Caco-2 (cell line): ENCODE results near the gene NRCAM. TPM values are rescaled to one million over a fixed set of nuclear protein-coding genes. Genes with fewer than 3 reads are reported as not detected.

Source experiments
- BruUV-seq: library from RNA; stranded (reverse); fragments of 400-500 nt; replicated peaks from 2 replicates; lab custom pipeline; 2021; lab: Mats Ljungman, UMichigan
- CTCF ChIA-PET: fragments of 300-600 bp; sonication (Branson Sonifier 250); formaldehyde crosslinking; loops from one replicate; lab custom pipeline; 2022; ENCODE audit warnings: antibody characterized with exemption; lab: Charles Lee
- POLR2A ChIA-PET: fragments of 300-600 bp; sonication (Branson Sonifier 250); formaldehyde crosslinking; loops from one replicate; lab custom pipeline; 2022; ENCODE audit warnings: antibody characterized with exemption; lab: Charles Lee
- DNase-seq, 2 experiments: peaks; one replicate each; pipeline versions ENCODE4 v3.0.0 to v3.0.0-alpha.2; 2020 to 2022
- H3K27me3 ChIP-seq: replicated peaks from 2 replicates; pipeline ENCODE4 v1.6.0; 2011; ENCODE audit warnings: low read length; ENCODE audit not compliant: control insufficient read depth, insufficient read depth
- H3K36me3 ChIP-seq: 2 replicates; pipeline ENCODE4 v1.5.1; 2011; ENCODE audit warnings: low read length; ENCODE audit not compliant: control insufficient read depth, insufficient read depth
- H3K4me1 ChIP-seq: fragments of 250-450 bp; sonication (Bioruptor Pico); 2 replicates; pipeline ENCODE4 v1.5.1; 2020; ENCODE audit warnings: mild to moderate bottlenecking
- H3K4me3 ChIP-seq: 2 replicates; pipeline ENCODE4 v1.5.1; 2011; ENCODE audit warnings: low read depth, mild to moderate bottlenecking, control low read depth, low read length
- H3K9me3 ChIP-seq: fragments of 250-450 bp; sonication (Bioruptor Pico); 2 replicates; pipeline ENCODE4 v1.5.1; 2020; ENCODE audit warnings: mild to moderate bottlenecking, moderate library complexity
- H3K27ac Mint-ChIP-seq: one replicate; pipeline ENCODE4 v1.8.0; 2022; ENCODE audit warnings: mixed read lengths; ENCODE audit not compliant: unreplicated experiment
- H3K27me3 Mint-ChIP-seq: one replicate; pipeline ENCODE4 v1.8.0; 2022; ENCODE audit warnings: mixed read lengths; ENCODE audit not compliant: insufficient read depth, unreplicated experiment
- H3K36me3 Mint-ChIP-seq: one replicate; pipeline ENCODE4 v1.8.0; 2022; ENCODE audit warnings: mild to moderate bottlenecking, mixed read lengths; ENCODE audit not compliant: insufficient read depth, unreplicated experiment
- H3K4me1 Mint-ChIP-seq: one replicate; pipeline ENCODE4 v1.8.0; 2022; ENCODE audit warnings: low read depth, mixed read lengths; ENCODE audit not compliant: unreplicated experiment
- H3K4me3 Mint-ChIP-seq: one replicate; pipeline ENCODE4 v1.8.0; 2022; ENCODE audit warnings: mild to moderate bottlenecking, moderate library complexity, mixed read lengths; ENCODE audit not compliant: unreplicated experiment
- H3K9me3 Mint-ChIP-seq: one replicate; pipeline ENCODE4 v1.8.0; 2022; ENCODE audit warnings: mixed read lengths; ENCODE audit not compliant: unreplicated experiment
- intact Hi-C: fragments of 100-400 bp; cut with micrococcal nuclease; formaldehyde crosslinking; loops from one replicate; pipeline ENCODE4 v1.10.0; 2022; ENCODE audit not compliant: unreplicated experiment
- total RNA-seq: library from RNA; stranded (reverse); gene quantifications from 2 replicates; pipeline ENCODE4 v1.2.3, GENCODE V29; 2022
- TF ChIP-seq, protein P1 (sequence below), 2 experiments: fragments of 200-600 bp in 1 of 2; IDR thresholded peaks; 1 replicate in 1 of 2; 2 replicates in 1 of 2; pipeline versions ENCODE4 v1.5.1 to v1.8.0; 2011 to 2022; ENCODE audit warnings: antibody characterized with exemption in 1 of 2, control low read depth in 1 of 2, inconsistent platforms in 1 of 2, low read depth in 1 of 2, low read length in 1 of 2, mild to moderate bottlenecking in 1 of 2, moderate library complexity in 1 of 2; ENCODE audit not compliant: insufficient read depth in 1 of 2, severe bottlenecking in 1 of 2, unreplicated experiment in 1 of 2

The NRCAM gene
- total RNA-seq, 1 experiment from 2014 or later: 96.2 TPM

DNA sequence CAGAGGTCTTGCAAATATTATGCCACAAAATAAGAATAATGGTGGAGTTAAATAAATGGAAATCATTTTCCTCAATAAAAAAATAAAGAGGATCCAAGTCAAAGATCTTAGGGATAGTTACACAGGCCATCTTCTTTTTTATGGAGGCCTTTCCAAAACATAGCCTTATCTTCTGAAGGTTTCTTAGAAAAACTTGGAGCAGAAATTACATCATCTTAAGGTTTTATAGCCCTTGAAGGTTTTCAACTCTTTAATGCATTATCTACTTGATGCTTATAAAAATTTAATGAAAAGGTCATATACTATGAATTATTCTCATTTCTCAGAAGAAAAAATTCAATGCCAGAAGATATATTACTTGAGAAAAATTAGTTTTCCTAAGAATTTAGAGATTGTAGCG is 231.8 kb downstream of the NRCAM start:
- H3K27ac Mint-ChIP-seq: no peak overlapping the region
- peaks cover 10% of the 10 kb centered on the region for H3K9me3 Mint-ChIP-seq
- ChIA-PET POLR2A (no interaction called here), CTCF (no interaction called here)
- BruUV-seq: no TSS peak
- Histone ChIP-seq H3K4me1 (peaks cover 17% of the 10 kb centered on the region), H3K9me3 (0 out of 2 replicates have a peak, but pooled peaks cover under 1% of the 10 kb centered on the region), H3K36me3 (no peaks in the 10 kb centered on the region), H3K4me3 (no peak overlapping the region), H3K27me3 (no peaks in the 10 kb centered on the region)
- peaks cover 26% of the 10 kb centered on the region for H3K4me1 Mint-ChIP-seq
- no peaks in the 10 kb centered on the region for H3K27me3 Mint-ChIP-seq
- DNase-seq: no peak
- intact Hi-C loops: loop anchor here (5.0 kb wide), 1 partner anchor 68 kb away; no protein-coding TSS in a partner anchor
- H3K4me3 Mint-ChIP-seq: no peak overlapping the region
- TF ChIP-seq, protein P1, sequence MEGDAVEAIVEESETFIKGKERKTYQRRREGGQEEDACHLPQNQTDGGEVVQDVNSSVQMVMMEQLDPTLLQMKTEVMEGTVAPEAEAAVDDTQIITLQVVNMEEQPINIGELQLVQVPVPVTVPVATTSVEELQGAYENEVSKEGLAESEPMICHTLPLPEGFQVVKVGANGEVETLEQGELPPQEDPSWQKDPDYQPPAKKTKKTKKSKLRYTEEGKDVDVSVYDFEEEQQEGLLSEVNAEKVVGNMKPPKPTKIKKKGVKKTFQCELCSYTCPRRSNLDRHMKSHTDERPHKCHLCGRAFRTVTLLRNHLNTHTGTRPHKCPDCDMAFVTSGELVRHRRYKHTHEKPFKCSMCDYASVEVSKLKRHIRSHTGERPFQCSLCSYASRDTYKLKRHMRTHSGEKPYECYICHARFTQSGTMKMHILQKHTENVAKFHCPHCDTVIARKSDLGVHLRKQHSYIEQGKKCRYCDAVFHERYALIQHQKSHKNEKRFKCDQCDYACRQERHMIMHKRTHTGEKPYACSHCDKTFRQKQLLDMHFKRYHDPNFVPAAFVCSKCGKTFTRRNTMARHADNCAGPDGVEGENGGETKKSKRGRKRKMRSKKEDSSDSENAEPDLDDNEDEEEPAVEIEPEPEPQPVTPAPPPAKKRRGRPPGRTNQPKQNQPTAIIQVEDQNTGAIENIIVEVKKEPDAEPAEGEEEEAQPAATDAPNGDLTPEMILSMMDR (IDR thresholded peaks at IDR 0.05; ENCODE audit: insufficient read depth in 1 of 2, low read depth in 1 of 2, low read length in 1 of 2, severe bottlenecking in 1 of 2, unreplicated experiment in 1 of 2): no peak
- peaks cover 37% of the 10 kb centered on the region for H3K36me3 Mint-ChIP-seq

DNA sequence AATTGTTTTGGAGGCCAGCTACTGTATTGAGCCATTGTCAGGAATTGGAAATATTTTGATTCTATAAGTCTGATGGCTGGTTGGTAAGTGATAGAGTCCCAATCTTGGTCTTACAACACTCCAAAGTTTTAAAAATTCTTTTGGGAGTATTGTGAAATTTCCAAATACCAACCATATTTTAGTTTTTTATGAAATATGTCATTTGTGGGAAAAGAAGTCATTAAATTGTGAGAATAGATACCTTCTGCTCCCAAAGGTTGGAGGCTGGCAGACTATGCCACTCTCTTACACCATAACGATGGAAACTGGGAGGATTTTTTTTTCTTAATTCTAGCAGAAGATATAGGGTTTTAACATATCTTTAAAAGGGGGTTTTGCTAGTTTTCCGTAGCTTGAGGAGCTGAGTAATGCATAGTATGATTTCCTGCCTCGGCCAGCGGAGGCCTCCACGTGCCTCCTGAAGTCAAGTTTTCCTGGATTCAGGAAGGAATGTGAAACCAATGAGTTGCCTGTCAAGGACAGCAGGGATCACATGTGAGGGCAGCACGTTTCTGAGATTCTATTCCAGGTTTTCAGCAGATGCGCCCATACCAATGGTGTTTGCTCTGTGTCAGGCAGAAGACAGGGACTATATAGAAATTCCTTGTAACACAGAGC is 233.9 kb downstream of the NRCAM start:
- ChIA-PET POLR2A (interaction anchor here (0.6 kb wide), 1 partner anchor 237 kb away, joined by 3 read pairs; no protein-coding TSS in a partner anchor), CTCF (interaction anchor here (1.2 to 1.3 kb wide), 2 partner anchors 13 to 275 kb away, joined by 3 to 6 read pairs; no protein-coding TSS in a partner anchor)
- H3K4me1 Mint-ChIP-seq: peaks cover 20% of the 10 kb centered on the region
- DNase-seq: peak; percentile 58 to 62
- peaks cover 41% of the 10 kb centered on the region for H3K36me3 Mint-ChIP-seq
- no TSS peak for BruUV-seq
- no peaks in the 10 kb centered on the region for H3K27me3 Mint-ChIP-seq
- no peaks in the 10 kb centered on the region for H3K36me3 ChIP-seq
- H3K4me3 ChIP-seq: no peak overlapping the region
- no peak overlapping the region for H3K4me3 Mint-ChIP-seq
- peaks cover 22% of the 10 kb centered on the region for H3K9me3 Mint-ChIP-seq
- peak overlapping the region; percentile 67 for H3K27ac Mint-ChIP-seq
- TF ChIP-seq, protein P1 (IDR thresholded peaks at IDR 0.05; ENCODE audit: insufficient read depth in 1 of 2, low read depth in 1 of 2, low read length in 1 of 2, severe bottlenecking in 1 of 2, unreplicated experiment in 1 of 2): peak in 1 of 2 experiments; percentile 55
- H3K27me3 ChIP-seq: no peaks in the 10 kb centered on the region
- intact Hi-C loops: loop anchor here (1.0 to 5.0 kb wide), 3 partner anchors 70 to 238 kb away; no protein-coding TSS in a partner anchor
- peaks cover 17% of the 10 kb centered on the region for H3K4me1 ChIP-seq
- peaks cover 8% of the 10 kb centered on the region; the same call in 1 of the 2 replicates for H3K9me3 ChIP-seq

DNA sequence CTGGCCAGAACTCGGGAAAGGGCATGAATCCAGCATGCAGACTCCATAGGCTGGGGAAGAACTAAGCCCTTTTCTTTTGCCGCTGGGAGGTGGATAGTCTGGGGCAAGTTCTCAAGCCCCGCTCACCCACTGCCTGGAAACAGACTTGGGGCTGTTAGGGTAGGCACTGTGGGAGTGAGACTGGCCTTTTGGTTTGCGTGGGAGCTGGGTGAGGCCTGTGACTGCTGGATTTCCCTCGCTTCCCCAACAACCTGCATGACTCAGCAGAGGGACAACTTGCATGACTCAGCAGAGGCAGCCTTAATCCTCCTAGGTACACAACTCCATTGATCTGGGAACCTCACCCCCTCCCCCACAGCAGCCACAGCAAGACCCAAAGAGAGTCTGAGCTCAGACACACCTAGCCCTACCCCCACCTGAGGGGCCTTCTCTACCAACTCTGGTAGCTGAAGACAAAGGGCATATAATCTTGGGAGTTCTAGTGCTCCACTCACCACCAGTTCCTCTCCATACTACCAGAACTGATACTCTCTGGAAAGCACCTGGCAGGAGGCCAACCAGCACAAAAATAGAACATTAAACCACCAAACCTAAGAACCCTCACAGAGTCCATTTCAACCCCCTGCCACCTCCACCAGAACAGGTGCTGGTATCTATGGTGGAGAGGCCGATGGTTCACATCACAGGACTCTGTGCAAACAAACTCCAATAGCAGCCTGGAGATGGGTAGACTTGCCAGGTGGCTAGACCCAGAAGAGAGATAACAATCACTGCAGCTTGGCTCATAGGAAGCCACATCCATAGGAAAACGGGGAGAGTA is 244.6 kb downstream of the NRCAM start:
- BruUV-seq: no TSS peak

More for the DNA sequence above, 244.6 kb downstream of the NRCAM start:
- Mint-ChIP-seq H3K27ac (peak overlapping the region; percentile 85), H3K27me3 (no peaks in the 10 kb centered on the region), H3K4me3 (no peak overlapping the region), H3K9me3 (peaks cover 2% of the 10 kb centered on the region), H3K4me1 (peaks cover 35% of the 10 kb centered on the region), H3K36me3 (peaks cover 58% of the 10 kb centered on the region)
- no peak overlapping the region for H3K4me3 ChIP-seq
- intact Hi-C loops: no loop called here
- H3K27me3 ChIP-seq: no peaks in the 10 kb centered on the region
- peak; percentile 78 to 86 for DNase-seq
- TF ChIP-seq, protein P1 (IDR thresholded peaks at IDR 0.05; ENCODE audit: insufficient read depth in 1 of 2, low read depth in 1 of 2, low read length in 1 of 2, severe bottlenecking in 1 of 2, unreplicated experiment in 1 of 2): no peak
- no peaks in the 10 kb centered on the region for H3K36me3 ChIP-seq
- H3K9me3 ChIP-seq: 0 out of 2 replicates have a peak, but pooled peaks cover 8% of the 10 kb centered on the region
- POLR2A ChIA-PET: interaction anchor here (0.6 kb wide), 1 partner anchor 237 kb away, joined by 4 read pairs; no protein-coding TSS in a partner anchor
- H3K4me1 ChIP-seq: peaks cover 31% of the 10 kb centered on the region
- CTCF ChIA-PET: no interaction called here
